Stimulated activated effector memory CD8-positive, alpha-beta T cell treated with anti-CD3 and anti-CD28 coated beads, Interleukin-12 subunit alpha, Interleukin-12 subunit beta, amount 100 ng/mL, for 72 hours (primary cell): ENCODE measurements around the gene C1QTNF5.

Source experiments
- ATAC-seq: fragments of 150-1000 bp; cut with Tn5 transposase; 2 replicates; pipeline ENCODE4 v1.10.0; 2021
- DNase-seq, 2 donors: peaks; one replicate each; pipeline ENCODE4 v3.0.0; 2021 to 2022; ENCODE audit warnings: low spot score in 2 of 2
- H3K27ac Mint-ChIP-seq: one replicate; pipeline ENCODE4 v1.8.0; 2022; ENCODE audit warnings: mild to moderate bottlenecking, mixed read lengths
- H3K36me3 Mint-ChIP-seq: one replicate; pipeline ENCODE4 v1.8.0; 2022; ENCODE audit warnings: mild to moderate bottlenecking, mixed read lengths
- H3K4me1 Mint-ChIP-seq: one replicate; pipeline ENCODE4 v1.8.0; 2022; ENCODE audit warnings: mixed read lengths
- H3K4me3 Mint-ChIP-seq: one replicate; pipeline ENCODE4 v1.8.0; 2022; ENCODE audit warnings: mild to moderate bottlenecking, mixed read lengths
- H3K9me3 Mint-ChIP-seq: one replicate; pipeline ENCODE4 v1.8.0; 2022; ENCODE audit warnings: mixed read lengths

C1QTNF5 gene

DNA sequence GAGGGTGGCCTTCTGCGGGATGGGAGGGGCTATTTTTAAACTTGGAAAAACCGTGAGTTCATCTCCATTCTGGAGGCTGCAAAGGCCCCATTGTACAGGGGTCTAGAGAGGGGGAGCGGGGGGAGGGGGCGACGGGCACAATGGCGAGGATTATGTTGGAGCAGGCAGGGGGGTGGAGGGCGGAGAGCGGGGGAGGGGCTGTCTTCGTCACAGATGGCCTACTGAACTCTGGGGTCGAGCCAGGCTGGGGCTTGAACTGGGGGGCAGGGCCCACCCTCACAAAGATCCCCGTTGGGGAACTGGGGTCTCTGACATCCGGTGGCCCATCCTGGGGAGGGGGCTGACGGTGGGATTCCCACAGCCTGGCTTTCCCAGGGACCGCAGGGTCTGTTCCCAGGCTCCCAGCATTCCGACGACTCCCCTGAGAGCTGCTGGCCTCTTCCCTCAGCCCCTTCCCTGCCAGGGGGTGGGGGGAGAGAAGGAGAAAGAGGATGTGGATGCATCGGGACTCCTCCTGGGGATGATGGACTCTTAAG, 20.4 kb downstream of the C1QTNF5 start:
- H3K4me3 Mint-ChIP-seq, result peak overlapping the region; percentile 82
- H3K4me1 Mint-ChIP-seq, result peaks cover 43% of the 10 kb centered on the region
- H3K9me3 Mint-ChIP-seq, result no peaks in the 10 kb centered on the region
- peak overlapping the region; percentile 77 for H3K27ac Mint-ChIP-seq
- ATAC-seq, result no peak
- no peak for DNase-seq
- H3K36me3 Mint-ChIP-seq, result peaks cover 5% of the 10 kb centered on the region

DNA sequence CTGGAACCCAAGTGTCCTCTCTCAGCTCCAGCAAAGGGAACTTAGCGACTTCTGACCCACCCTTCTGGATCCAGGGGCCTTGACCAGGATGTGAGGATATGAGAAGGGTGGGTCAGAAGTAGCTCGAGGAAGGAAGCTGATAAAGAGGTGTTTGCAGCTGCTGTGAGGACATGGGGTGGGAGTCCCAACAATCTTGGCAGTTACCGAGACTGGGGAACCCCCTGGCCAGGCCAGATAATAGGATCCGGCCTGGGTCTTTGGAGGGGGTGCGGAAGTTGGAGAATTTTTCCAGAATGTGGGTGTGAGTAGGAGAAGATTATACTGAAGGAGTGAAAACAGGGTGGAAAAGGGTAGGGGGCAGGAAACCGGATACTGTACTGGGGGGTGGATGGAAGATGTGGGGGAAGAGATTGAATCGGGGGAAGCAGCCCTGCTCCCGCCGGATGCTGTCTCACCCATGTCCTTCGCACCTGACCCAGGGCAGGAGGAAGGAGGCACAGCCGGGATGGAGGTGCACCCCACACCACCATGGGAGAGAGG, 20.9 kb downstream of the C1QTNF5 start:
- ATAC-seq (no peak), DNase-seq (no peak)
- peaks cover 47% of the 10 kb centered on the region for H3K4me1 Mint-ChIP-seq
- peaks cover 5% of the 10 kb centered on the region for H3K36me3 Mint-ChIP-seq
- H3K9me3 Mint-ChIP-seq, result no peaks in the 10 kb centered on the region
- peak overlapping the region; percentile 77 for H3K27ac Mint-ChIP-seq
- peak overlapping the region; percentile 82 for H3K4me3 Mint-ChIP-seq

DNA sequence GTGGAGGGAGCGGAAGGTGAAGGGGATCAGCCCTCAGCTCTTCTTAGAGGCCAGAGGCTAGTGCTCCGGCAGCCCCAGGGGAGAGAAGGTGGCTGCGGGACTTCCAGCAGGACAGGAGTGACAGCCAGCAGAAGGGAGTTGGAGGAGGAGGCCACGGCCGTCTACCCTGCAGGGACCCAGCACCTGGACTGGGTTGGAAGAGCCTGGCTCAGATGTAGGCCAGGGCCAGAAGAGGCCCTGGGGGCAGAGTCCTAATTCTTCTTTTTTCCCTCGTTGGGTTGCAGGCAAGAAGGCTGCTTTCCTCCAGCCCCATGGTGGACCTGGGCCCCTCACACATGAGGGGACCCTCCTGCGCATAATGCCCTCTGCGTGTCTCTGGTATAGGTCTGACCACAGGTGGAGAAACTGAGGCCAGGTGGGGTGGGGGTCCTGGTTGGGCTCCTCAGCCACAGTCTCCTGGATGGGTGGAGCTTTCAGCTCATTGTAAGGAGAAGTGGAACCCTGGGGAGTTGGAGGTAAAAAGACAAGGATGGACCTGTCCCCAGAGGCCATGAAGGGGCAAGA, 21.5 kb downstream of the C1QTNF5 start:
- Mint-ChIP-seq H3K36me3 (peaks cover 5% of the 10 kb centered on the region), H3K4me3 (peak overlapping the region; percentile 82), H3K4me1 (peaks cover 50% of the 10 kb centered on the region), H3K9me3 (no peaks in the 10 kb centered on the region), H3K27ac (peak overlapping the region; percentile 82)
- DNase-seq (no peak), ATAC-seq (no peak)

GRCh38 chr11:119318240-119319135, 22.2 kb downstream of the C1QTNF5 start:
- peaks cover 46% of the 10 kb centered on the region for H3K4me1 Mint-ChIP-seq

DNA sequence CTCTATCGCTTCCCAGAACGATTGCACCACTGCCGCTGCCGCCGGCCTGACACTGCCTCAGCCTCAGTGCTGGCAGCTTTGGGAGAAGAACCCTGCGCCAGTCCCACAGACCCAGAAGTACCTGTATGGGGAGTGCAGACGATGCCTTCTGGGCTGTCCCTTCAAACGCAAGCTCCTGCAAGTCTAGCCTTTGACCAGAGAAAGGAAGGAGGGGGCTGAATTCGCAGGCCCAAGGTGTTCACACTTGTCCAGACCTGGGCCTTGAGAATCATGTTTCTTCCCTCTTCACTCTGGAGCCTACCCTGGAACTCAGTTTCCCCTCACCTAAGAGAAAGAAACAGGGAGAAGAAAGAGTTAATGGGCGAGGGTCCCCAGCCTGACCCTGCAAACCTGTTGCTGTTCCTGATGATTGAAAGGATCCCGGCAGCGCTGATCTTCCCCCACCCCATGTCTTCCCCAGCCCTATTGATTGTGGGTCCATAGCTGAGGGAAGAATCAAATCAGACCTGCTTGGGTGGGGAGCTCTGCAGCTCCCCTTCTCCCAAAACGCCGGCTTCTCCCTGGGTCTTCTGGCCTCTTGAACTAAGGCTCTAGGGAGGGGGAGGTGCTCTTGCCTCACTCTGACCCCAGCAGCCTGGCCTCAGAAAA, 23.0 kb downstream of the C1QTNF5 start:
- no peak overlapping the region for H3K27ac Mint-ChIP-seq
- DNase-seq, result no peak
- no peak for ATAC-seq
- peak overlapping the region; percentile 82 for H3K4me3 Mint-ChIP-seq
- no peaks in the 10 kb centered on the region for H3K9me3 Mint-ChIP-seq
- peaks cover 41% of the 10 kb centered on the region for H3K4me1 Mint-ChIP-seq
- peaks cover 5% of the 10 kb centered on the region for H3K36me3 Mint-ChIP-seq

More at GRCh38 chr11:119318240-119319135, 22.2 kb downstream of the C1QTNF5 start:
- ATAC-seq, result peak; percentile 71
- no peak for DNase-seq
- Mint-ChIP-seq H3K9me3 (no peaks in the 10 kb centered on the region), H3K4me3 (peak overlapping the region; percentile 82), H3K27ac (peak overlapping the region; percentile 82), H3K36me3 (peaks cover 5% of the 10 kb centered on the region)

DNA sequence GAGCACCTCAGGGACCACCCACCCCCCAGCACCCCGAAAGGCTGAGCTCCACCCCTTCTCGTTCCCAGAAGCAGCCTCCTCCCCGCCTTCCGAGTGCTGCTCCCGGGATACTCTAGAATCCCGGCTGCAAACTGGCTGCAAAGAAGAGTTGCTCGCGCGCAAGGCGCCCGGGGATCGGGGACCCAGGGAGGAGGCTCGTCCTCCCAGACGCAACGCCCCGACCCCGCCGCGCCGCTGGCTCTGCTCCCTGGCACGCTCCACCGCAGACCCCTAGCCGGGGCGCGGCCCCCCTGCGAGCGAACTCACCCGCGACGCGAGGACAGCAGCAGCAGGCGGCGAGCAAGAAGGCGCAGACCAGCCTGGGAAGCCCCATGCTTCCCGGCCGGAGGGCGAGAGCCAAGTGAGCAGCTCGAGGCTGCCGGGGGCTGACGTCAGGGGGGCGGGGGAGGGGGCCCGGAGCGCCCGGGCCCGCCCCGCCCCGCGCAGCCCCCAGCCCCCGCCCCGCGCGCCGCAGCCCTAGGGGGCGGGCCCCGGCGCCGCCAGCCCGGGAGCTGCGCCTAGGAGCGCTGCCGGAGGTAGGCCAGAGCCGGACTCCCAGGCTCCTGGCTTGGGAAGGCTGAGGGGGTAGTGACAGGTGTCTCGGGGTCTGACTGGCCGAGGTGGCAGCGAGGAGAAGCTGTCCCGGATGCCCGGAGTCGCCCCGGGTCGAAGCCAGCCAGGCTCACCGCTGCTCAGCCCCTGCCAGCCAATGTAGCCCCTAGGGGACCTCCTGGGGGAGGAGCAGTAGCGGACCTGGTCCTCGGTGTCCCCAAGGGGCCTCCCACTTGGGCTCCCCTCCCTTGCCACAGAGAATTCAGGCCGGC, 23.7 kb downstream of the C1QTNF5 start, which contains the start of gene MCAM:
TSS of gene MCAM (minus strand) at position 402 of the 863 bp plus-strand sequence. CDS start at position 373, 29 bp downstream.
- DNase-seq (no peak), ATAC-seq (no peak)
- H3K4me1 Mint-ChIP-seq, result peaks cover 41% of the 10 kb centered on the region
- peak within 1 kb of the TSS; percentile 73 for H3K27ac Mint-ChIP-seq
- peaks cover 11% of the 10 kb centered on the region for H3K36me3 Mint-ChIP-seq
- H3K4me3 Mint-ChIP-seq, result peak within 1 kb of the TSS; percentile 82
- H3K9me3 Mint-ChIP-seq, result no peaks in the 10 kb centered on the region

GRCh38 chr11:119316016-119316728, 24.5 kb downstream of the C1QTNF5 start:
- H3K9me3 Mint-ChIP-seq, result no peaks in the 10 kb centered on the region
- peak overlapping the region; percentile 73 for H3K27ac Mint-ChIP-seq
- H3K4me1 Mint-ChIP-seq, result peaks cover 36% of the 10 kb centered on the region
- peaks cover 11% of the 10 kb centered on the region for H3K36me3 Mint-ChIP-seq
- no peak for ATAC-seq
- no peak for DNase-seq
- H3K4me3 Mint-ChIP-seq, result peak overlapping the region; percentile 77

DNA sequence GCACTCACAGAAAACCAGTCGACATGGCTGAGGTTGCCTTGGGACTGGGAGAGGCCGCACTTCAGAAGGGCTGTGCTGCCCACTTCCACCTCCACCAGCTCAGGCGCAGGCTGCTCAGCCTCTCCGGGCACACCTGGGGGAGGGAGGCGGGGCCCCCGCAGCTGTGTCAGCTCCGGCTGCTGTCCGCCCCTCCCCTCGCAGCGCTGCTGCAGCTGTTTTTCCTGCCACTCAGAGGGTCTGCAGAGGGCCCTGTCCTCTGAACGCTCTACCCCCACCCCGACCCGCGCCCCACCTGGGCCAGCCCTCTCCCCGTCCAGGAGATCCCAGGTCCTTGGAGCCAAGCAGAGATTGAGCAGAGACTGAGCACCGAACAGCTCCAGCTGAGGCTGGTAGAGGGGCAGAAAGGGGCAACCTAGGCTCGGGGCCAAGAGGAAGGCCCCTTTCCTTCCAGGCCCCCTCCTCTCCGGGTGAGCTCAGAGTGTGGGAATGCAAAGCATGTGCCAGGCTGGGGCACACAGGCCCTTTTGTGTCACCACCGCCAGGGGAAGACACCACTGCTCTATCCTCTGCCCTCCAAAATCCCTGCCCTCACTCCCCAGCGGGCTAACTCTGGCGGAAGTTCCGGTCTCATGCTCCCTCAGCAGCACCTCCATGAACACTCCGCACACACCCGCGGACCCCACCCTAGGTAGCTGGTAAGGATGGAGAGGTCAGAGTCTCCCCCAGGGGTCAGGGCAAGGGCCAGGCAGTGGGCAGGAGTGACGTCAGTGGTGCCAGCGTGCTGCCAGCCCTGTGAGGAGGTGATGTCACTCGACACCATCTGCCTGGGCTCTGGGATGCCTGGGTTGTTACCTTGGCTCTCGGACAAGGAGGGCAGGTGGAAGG, 25.3 kb downstream of the C1QTNF5 start:
- ATAC-seq (peak; percentile 62), DNase-seq (no peak)
- Mint-ChIP-seq H3K4me3 (peak overlapping the region; percentile 77), H3K9me3 (no peaks in the 10 kb centered on the region), H3K27ac (peak overlapping the region; percentile 73), H3K4me1 (peaks cover 35% of the 10 kb centered on the region), H3K36me3 (peaks cover 16% of the 10 kb centered on the region)

GRCh38 chr11:119314726-119315125, 26.0 kb downstream of the C1QTNF5 start:
- Mint-ChIP-seq H3K4me1 (peaks cover 32% of the 10 kb centered on the region), H3K36me3 (peaks cover 16% of the 10 kb centered on the region), H3K27ac (no peak overlapping the region), H3K4me3 (peak overlapping the region; percentile 77), H3K9me3 (no peaks in the 10 kb centered on the region)
- ATAC-seq (no peak), DNase-seq (no peak)

DNA sequence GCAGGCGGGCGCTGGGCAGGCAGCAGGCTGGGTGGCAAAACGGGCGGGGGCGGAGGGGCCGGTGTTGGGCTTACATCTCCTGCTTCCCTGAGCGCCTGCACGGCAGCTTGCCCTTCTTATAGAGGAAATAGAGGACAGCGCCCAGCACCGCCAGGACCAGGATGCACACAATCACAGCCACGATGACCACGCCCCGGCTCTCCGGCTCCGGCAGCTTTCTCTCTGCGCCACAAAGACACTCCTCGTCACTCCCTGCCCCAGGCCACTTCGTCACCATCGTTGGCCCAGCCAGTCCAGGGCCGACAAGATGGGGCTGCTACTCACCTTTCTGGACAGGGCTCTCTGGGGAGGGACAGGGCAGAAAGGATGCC, 30.0 kb downstream of the C1QTNF5 start:
- Mint-ChIP-seq H3K27ac (no peak overlapping the region), H3K36me3 (peaks cover 24% of the 10 kb centered on the region), H3K4me1 (peaks cover 22% of the 10 kb centered on the region), H3K4me3 (no peak overlapping the region), H3K9me3 (no peaks in the 10 kb centered on the region)
- DNase-seq (no peak), ATAC-seq (no peak)

DNA sequence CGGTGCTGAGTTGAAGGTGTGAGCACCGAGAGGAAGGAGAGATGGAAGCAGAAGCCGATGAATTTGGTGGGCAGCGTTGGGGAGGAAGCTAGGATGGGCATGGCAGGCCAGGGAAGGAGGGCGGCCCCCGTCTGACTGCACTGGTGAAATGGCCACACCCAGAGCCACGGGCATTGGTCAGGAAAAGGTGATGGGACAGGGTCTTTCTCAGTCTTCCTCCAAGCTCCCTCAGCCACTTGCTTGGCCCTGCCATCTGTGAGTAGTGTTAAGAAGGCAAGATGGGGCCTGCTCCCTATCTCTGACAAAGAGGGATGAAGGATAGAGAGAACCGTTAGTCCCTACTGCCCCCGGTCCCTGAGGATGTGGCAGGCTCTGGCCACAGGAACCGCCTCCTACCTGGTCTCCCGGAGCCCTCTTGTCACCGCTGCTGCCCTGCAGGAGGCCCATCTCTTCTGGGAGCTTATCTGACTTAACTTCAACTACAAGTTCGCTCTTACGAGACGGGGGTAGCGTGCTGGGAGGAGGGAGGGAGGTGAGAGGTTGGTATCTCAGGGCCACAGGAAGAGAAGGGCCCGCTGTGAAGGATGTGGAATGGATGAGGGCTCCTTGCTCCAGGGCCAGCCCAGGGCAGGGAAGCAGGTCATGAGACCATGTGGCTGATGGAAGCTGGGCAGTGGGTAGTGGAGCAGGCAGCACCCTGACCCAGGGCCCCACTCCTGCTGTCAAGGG, 30.6 kb downstream of the C1QTNF5 start:
- peak overlapping the region; percentile 57 for H3K27ac Mint-ChIP-seq

GRCh38 chr11:119309411-119309810, 31.3 kb downstream of the C1QTNF5 start:
- H3K36me3 Mint-ChIP-seq, result peaks cover 31% of the 10 kb centered on the region
- no peaks in the 10 kb centered on the region for H3K9me3 Mint-ChIP-seq
- peaks cover 18% of the 10 kb centered on the region for H3K4me1 Mint-ChIP-seq
- peak overlapping the region; percentile 57 for H3K27ac Mint-ChIP-seq
- ATAC-seq, result no peak
- DNase-seq, result no peak
- H3K4me3 Mint-ChIP-seq, result no peak overlapping the region

More for the DNA sequence above, 30.6 kb downstream of the C1QTNF5 start:
- ATAC-seq (no peak), DNase-seq (no peak)
- H3K4me1 Mint-ChIP-seq, result peaks cover 21% of the 10 kb centered on the region
- peaks cover 24% of the 10 kb centered on the region for H3K36me3 Mint-ChIP-seq
- no peak overlapping the region for H3K4me3 Mint-ChIP-seq
- no peaks in the 10 kb centered on the region for H3K9me3 Mint-ChIP-seq
